HepG2 (cell line): ENCODE data around the gene GUSB. TPM values are rescaled to one million over a fixed set of nuclear protein-coding genes. Genes with fewer than 3 reads are reported as not detected.
A peak's percentile ranks its signal among the peaks of the same experiment; 100 is the strongest.
"Not testable (repeated sequence)": the region's sequence is repeated elsewhere in the genome, so short reads cannot be mapped to it uniquely, and the experiment has no call there.

Experiments used
- ATAC-seq: fragments of 200-7000 bp; cut with Tn5 transposase; 3 replicates; pipeline ENCODE4 v1.9.1; 2020; ENCODE audit warnings: mild to moderate bottlenecking, moderate library complexity
- BruUV-seq: library from RNA; stranded (reverse); fragments of 400-500 nt; replicated peaks from 2 replicates; lab custom pipeline; 2021; lab: Mats Ljungman, UMichigan
- CTCF ChIA-PET: fragments of 300-600 bp; formaldehyde crosslinking; extraction: SDS; loops from one replicate; lab custom pipeline; 2021; ENCODE audit warnings: low total read pairs, inconsistent platforms, low intra/inter-chr PET ratio; lab: Yijun Ruan, JAX
- POLR2A ChIA-PET: fragments of 350-600 bp; sonication (Branson Sonifier 250); formaldehyde crosslinking; loops from one replicate; lab custom pipeline; 2020; ENCODE audit warnings: antibody characterized with exemption, inconsistent platforms; lab: Yijun Ruan, JAX
- DNase-seq: peaks from one replicate; pipeline ENCODE4 v3.0.0-alpha.2; 2015; ENCODE audit warnings: low spot score
- FAIRE-seq: peaks from 3 replicates; lab custom pipeline; 2011; peaks lifted over from hg19 to GRCh38; lab: Jason Lieb, UNC
- H2AFZ ChIP-seq: one replicate; pipeline ENCODE4 v1.6.1; 2011; ENCODE audit warnings: low read length, inconsistent platforms
- H3K27ac ChIP-seq: fragments of 300-600 bp; 3 replicates; pipeline ENCODE4 v1.8.0; 2011; ENCODE audit warnings: mixed run types, mild to moderate bottlenecking, mixed read lengths, low read length, inconsistent platforms; ENCODE audit not compliant: insufficient read depth; ENCODE audit errors: extremely low read length
- H3K27me3 ChIP-seq, 2 experiments: fragments of 200-600 bp in 1 of 2; 2 replicates in 1 of 2; 3 replicates in 1 of 2; pipeline versions ENCODE4 v1.6.0 to v1.8.0; 2011; ENCODE audit warnings: low read length in 2 of 2, mild to moderate bottlenecking in 2 of 2, moderate library complexity in 2 of 2, inconsistent platforms in 1 of 2; ENCODE audit not compliant: insufficient read depth in 2 of 2, control insufficient read depth in 1 of 2
- H3K36me3 ChIP-seq, 2 experiments: fragments of 200-600 bp in 1 of 2; replicated peaks in 1 of 2; 2 replicates in 1 of 2; 3 replicates in 1 of 2; pipeline versions ENCODE4 v1.5.1 to v1.8.0; 2011; ENCODE audit warnings: low read length in 2 of 2, inconsistent platforms in 1 of 2; ENCODE audit not compliant: insufficient read depth in 2 of 2, control insufficient read depth in 1 of 2
- H3K4me1 ChIP-seq: 2 replicates; pipeline ENCODE4 v1.5.1; 2012; ENCODE audit warnings: low read length, inconsistent platforms; ENCODE audit not compliant: insufficient read depth
- H3K4me2 ChIP-seq: 2 replicates; pipeline ENCODE4 v1.6.0; 2011; ENCODE audit warnings: low read depth, low read length, inconsistent platforms
- H3K4me3 ChIP-seq, 3 experiments: fragments of 200-600 bp in 1 of 3; sonication (generic), shearing (Covaris generic) in 1 of 3; replicated peaks in 1 of 3; 2 replicates each; pipeline ENCODE4 v1.5.1; 2011 to 2016; ENCODE audit warnings: low read length in 3 of 3, inconsistent platforms in 2 of 3, low read depth in 2 of 3, mild to moderate bottlenecking in 2 of 3, control low read depth in 1 of 3, mixed read lengths in 1 of 3; ENCODE audit not compliant: insufficient read depth in 1 of 3
- H3K79me2 ChIP-seq: one replicate; pipeline ENCODE4 v1.6.1; 2011; ENCODE audit warnings: low read length, inconsistent platforms; ENCODE audit not compliant: insufficient read depth
- H3K9ac ChIP-seq: 2 replicates; pipeline ENCODE4 v1.6.0; 2011; ENCODE audit warnings: mild to moderate bottlenecking, low read depth, low read length, inconsistent platforms; ENCODE audit not compliant: insufficient read depth
- H3K9me3 ChIP-seq: 2 replicates; pipeline ENCODE4 v1.5.1; 2012; ENCODE audit warnings: mild to moderate bottlenecking, low read length
- H4K20me1 ChIP-seq: 2 replicates; pipeline ENCODE4 v1.6.0; 2011; ENCODE audit warnings: inconsistent platforms, mild to moderate bottlenecking, low read length, moderate library complexity; ENCODE audit not compliant: insufficient read depth
- CENPX ChIP-seq: sonication (generic); formaldehyde crosslinking; IDR thresholded peaks from 2 replicates; pipeline ENCODE4 v1.9.0; 2021; ENCODE audit warnings: mild to moderate bottlenecking, missing genetic modification reagents, moderate library complexity
- IRX3 ChIP-seq: sonication (generic); formaldehyde crosslinking; IDR thresholded peaks from 2 replicates; pipeline ENCODE4 v1.8.1; 2023; ENCODE audit warnings: mild to moderate bottlenecking, low read depth, missing genetic modification reagents, borderline replicate concordance
- MTF2 ChIP-seq: sonication (generic); formaldehyde crosslinking; IDR thresholded peaks from 2 replicates; pipeline ENCODE4 v1.5.0; 2020; ENCODE audit warnings: missing genetic modification reagents, borderline replicate concordance
- ZNF225 ChIP-seq: sonication (generic); formaldehyde crosslinking; IDR thresholded peaks from 2 replicates; pipeline ENCODE4 v1.4.0; 2020; ENCODE audit warnings: mild to moderate bottlenecking, missing genetic modification reagents
- ZNF296 ChIP-seq: sonication (generic); formaldehyde crosslinking; conservative IDR thresholded peaks from 2 replicates; pipeline ENCODE4 v1.5.0; 2020; ENCODE audit warnings: mild to moderate bottlenecking, missing genetic modification reagents
- ZNF557 ChIP-seq: sonication (generic); formaldehyde crosslinking; IDR thresholded peaks from 2 replicates; pipeline ENCODE4 v1.4.0; 2020; ENCODE audit warnings: missing genetic modification reagents
- WGBS: methylation state at CpG from one replicate; pipeline ENCODE4 v1.1.6; 2017; ENCODE audit warnings: low lambda C conversion rate; 5-methylcytosine and 5-hydroxymethylcytosine counted together
- in situ Hi-C: cut with HindIII; loops from 2 replicates; pipeline ENCODE4 v1.10.0; 2017; ENCODE audit warnings: low pct_unique_long_range_greater_than_20kb; ENCODE audit not compliant: extremely low pct_ligation_motif_present
- intact Hi-C: fragments of 100-400 bp; cut with micrococcal nuclease; formaldehyde crosslinking; loops from one replicate; pipeline ENCODE4 v1.10.0; 2022; ENCODE audit not compliant: unreplicated experiment
- polyA plus RNA-seq, 8 experiments: library from polyadenylated mRNA; depleted of rRNA in 3 of 8; stranded (reverse) in 7 of 8; unstranded in 1 of 8; fragments of >200 nt; fragmentation: Illumina TruSeq in 4 of 8; extraction: Trizol in 4 of 8; gene quantifications; 2 replicates each; pipeline versions ENCODE4 v1.2.1 to v1.2.3, GENCODE V29; 2011 to 2016; ENCODE audit warnings: low read depth in 4 of 8, missing spikeins in 1 of 8, mixed read lengths in 1 of 8; ENCODE audit not compliant: insufficient read depth in 1 of 8
- total RNA-seq, 5 experiments: library from RNA; depleted of rRNA; stranded (reverse); fragments of >200 nt; fragmentation: Illumina TruSeq; extraction: Trizol; gene quantifications; 2 replicates each; pipeline ENCODE4 v1.2.3, GENCODE V29; 2016; ENCODE audit warnings: low read depth in 1 of 5
- TF ChIP-seq, protein P1 (sequence below): sonication (generic); formaldehyde crosslinking; IDR thresholded peaks from 2 replicates; pipeline ENCODE4 v1.5.1; 2020; ENCODE audit warnings: mild to moderate bottlenecking, moderate library complexity, missing genetic modification reagents

GUSB gene
- total and polyA plus RNA-seq, 2 of the 13 experiments (the other 11 are each of a cell fraction or from before 2014, with no cell fraction given): 18.8 to 60.0 TPM

DNA sequence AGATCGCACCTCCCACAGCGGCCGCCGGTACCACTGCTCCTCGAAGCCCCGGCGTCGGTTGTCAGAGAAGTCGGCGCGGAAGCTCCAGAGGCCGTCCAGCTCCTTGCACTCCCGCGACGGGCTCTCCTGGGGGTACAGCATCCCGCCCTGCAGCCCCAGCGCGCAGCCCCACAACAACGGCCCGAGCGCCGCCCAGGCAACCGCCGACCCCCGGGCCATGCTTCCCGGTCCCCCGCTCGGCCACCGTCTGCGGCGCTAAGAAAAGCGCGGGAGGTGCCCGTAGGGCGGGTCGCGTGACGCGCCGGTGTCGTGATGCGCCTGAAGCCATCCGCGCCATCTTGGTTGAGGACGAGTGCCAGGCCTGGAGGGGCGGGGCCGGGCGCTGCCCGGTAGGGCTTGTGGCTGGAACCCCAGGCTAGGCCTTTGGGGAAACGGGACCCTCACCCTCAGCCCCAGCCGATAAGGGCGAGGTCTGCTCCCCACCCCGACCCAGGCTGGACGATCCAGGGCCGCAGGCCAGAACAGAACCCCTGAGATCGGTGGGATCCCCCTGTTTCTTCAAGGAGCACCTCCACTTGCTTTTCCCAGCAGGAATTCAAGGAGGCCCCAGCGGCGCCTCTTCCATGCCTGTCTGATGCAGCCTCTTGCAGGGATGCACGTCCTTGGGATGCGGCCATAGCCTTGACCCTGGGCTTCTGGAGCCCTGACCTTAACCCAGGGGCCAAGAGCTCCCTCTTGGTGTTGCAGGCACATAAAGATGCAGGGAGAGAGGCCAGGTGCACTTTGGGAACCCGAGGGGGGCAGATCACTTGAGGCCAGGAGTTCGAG lies at the start of gene GUSB (continued):
- TF ChIP-seq, protein P1, sequence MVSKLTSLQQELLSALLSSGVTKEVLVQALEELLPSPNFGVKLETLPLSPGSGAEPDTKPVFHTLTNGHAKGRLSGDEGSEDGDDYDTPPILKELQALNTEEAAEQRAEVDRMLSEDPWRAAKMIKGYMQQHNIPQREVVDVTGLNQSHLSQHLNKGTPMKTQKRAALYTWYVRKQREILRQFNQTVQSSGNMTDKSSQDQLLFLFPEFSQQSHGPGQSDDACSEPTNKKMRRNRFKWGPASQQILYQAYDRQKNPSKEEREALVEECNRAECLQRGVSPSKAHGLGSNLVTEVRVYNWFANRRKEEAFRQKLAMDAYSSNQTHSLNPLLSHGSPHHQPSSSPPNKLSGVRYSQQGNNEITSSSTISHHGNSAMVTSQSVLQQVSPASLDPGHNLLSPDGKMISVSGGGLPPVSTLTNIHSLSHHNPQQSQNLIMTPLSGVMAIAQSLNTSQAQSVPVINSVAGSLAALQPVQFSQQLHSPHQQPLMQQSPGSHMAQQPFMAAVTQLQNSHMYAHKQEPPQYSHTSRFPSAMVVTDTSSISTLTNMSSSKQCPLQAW (CRISPR knock-in tag): peak; percentile 94
- TF ChIP-seq CENPX (CRISPR knock-in tag) (no peak), MTF2 (CRISPR knock-in tag) (peak; percentile 86), ZNF225 (CRISPR knock-in tag) (peak; percentile 87; the same call in 1 of the 2 replicates), ZNF557 (CRISPR knock-in tag) (no peak), IRX3 (CRISPR knock-in tag) (peak; percentile 96), ZNF296 (CRISPR knock-in tag) (no peak)

DNA sequence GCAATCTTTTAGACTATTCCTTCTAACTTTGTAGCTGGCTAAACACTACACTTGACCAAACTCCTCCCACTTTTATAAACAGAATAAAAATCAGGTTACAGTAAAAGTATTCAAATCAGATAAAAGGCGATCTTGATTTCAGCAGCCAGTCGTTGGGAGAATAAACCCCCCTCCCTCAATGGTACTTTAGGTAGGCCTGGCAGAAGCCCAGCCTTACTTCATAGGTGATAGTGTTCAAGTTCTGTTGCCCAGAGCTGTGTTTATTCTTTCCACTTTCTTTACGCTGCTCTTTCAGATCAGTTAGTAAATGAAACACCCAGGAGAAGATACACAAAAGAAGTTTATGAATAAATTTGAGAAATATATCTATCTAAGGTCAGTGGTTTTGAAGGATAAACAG lies 46.3 kb upstream of the GUSB start:
- FAIRE-seq, H3K4me1 ChIP-seq, H3K27ac ChIP-seq, intact Hi-C loops, H4K20me1 ChIP-seq, H2AFZ ChIP-seq, ATAC-seq, DNase-seq, H3K4me2 ChIP-seq, H3K9me3 ChIP-seq, H3K36me3 ChIP-seq, H3K9ac ChIP-seq, BruUV-seq, POLR2A ChIA-PET, H3K27me3 ChIP-seq, CTCF ChIA-PET, H3K79me2 ChIP-seq, in situ Hi-C loops, H3K4me3 ChIP-seq: not testable (repeated sequence)
- 16% methylated on average over 3 of the region's 3 CpGs for WGBS
